GM12878 (cell line): Measurements from ENCODE around the gene DKKL1. TPM values are rescaled to one million over a fixed set of nuclear protein-coding genes. Genes with fewer than 3 reads are reported as not detected.
A peak's percentile ranks its signal among the peaks of the same experiment; 100 is the strongest.

Source experiments
- BRCA1 ChIP-seq: IDR thresholded peaks from 2 replicates; pipeline ENCODE4 v1.6.1; 2011; ENCODE audit warnings: low read depth, low read length, improper control_type of control experiment
- CEBPB ChIP-seq, 2 experiments: fragments of 150-350 bp in 1 of 2; IDR thresholded peaks; 2 replicates each; pipeline ENCODE4 v1.6.1; 2012 to 2014; ENCODE audit warnings: low read depth in 2 of 2, low read length in 2 of 2, borderline replicate concordance in 1 of 2, inconsistent platforms in 1 of 2
- CHD1 ChIP-seq: IDR thresholded peaks from 2 replicates; pipeline ENCODE4 v1.6.1; 2012; ENCODE audit warnings: low read depth, low read length, improper control_type of control experiment
- ESRRA ChIP-seq: IDR thresholded peaks from 2 replicates; pipeline ENCODE4 v1.6.1; 2012; ENCODE audit warnings: mild to moderate bottlenecking, low read length, improper control_type of control experiment
- ETV6 ChIP-seq, 2 experiments: fragments of 450-650 bp in 1 of 2; IDR thresholded peaks in 1 of 2; conservative IDR thresholded peaks in 1 of 2; 2 replicates each; pipeline ENCODE4 v1.6.1; 2014; ENCODE audit warnings: antibody characterized with exemption in 1 of 2, borderline replicate concordance in 1 of 2, low read depth in 1 of 2, mild to moderate bottlenecking in 1 of 2, moderate library complexity in 1 of 2
- FOXK2 ChIP-seq: fragments of 450-650 bp; IDR thresholded peaks from 2 replicates; pipeline ENCODE4 v1.6.1; 2017; ENCODE audit warnings: mild to moderate bottlenecking, moderate library complexity
- FOXM1 ChIP-seq: IDR thresholded peaks from 2 replicates; pipeline ENCODE4 v1.6.1; 2012; ENCODE audit warnings: low read depth, mild to moderate bottlenecking, inconsistent platforms, low read length, moderate library complexity
- HDAC2 ChIP-seq: fragments of 200-600 bp; sonication (generic); IDR thresholded peaks from 2 replicates; pipeline ENCODE4 v1.6.1; 2017
- KDM1A ChIP-seq: fragments of 200-600 bp; sonication (generic); IDR thresholded peaks from 2 replicates; pipeline ENCODE4 v1.6.1; 2016; ENCODE audit warnings: borderline replicate concordance
- MYB ChIP-seq: fragments of 150-350 bp; IDR thresholded peaks from 2 replicates; pipeline ENCODE4 v1.6.1; 2014; ENCODE audit warnings: mild to moderate bottlenecking, low read depth, low read length, borderline replicate concordance
- NR2C1 ChIP-seq: fragments of 450-650 bp; IDR thresholded peaks from 2 replicates; pipeline ENCODE4 v1.6.1; 2017; ENCODE audit warnings: antibody characterized with exemption, mild to moderate bottlenecking, moderate library complexity
- NR2F1 ChIP-seq: fragments of 450-650 bp; conservative IDR thresholded peaks from 2 replicates; pipeline ENCODE4 v1.6.1; 2017; ENCODE audit warnings: mild to moderate bottlenecking
- POLR2AphosphoS5 ChIP-seq: IDR thresholded peaks from 2 replicates; pipeline ENCODE4 v1.6.1; 2011; ENCODE audit warnings: mild to moderate bottlenecking, low read length, inconsistent platforms
- RB1 ChIP-seq: fragments of 450-650 bp; formaldehyde crosslinking; IDR thresholded peaks from 2 replicates; pipeline ENCODE4 v1.6.1; 2017; ENCODE audit warnings: mild to moderate bottlenecking, borderline replicate concordance
- SMAD5 ChIP-seq: IDR thresholded peaks from 2 replicates; pipeline ENCODE4 v1.6.1; 2016; ENCODE audit warnings: antibody characterized with exemption, low read depth
- ZSCAN29 ChIP-seq: fragments of 450-650 bp; IDR thresholded peaks from 2 replicates; pipeline ENCODE4 v1.6.1; 2017; ENCODE audit warnings: mild to moderate bottlenecking, moderate library complexity
- polyA plus RNA-seq, 11 experiments: library from polyadenylated mRNA; depleted of rRNA in 4 of 11; unstranded in 6 of 11; stranded (reverse) in 5 of 11; fragments of >200 nt; fragmentation: Nextera tagmentation in 4 of 11; fragmentation: Illumina TruSeq in 1 of 11; extraction: Ambion mirVana in 4 of 11; extraction: Trizol in 1 of 11; gene quantifications; 1 replicate in 1 of 11; 2 replicates in 10 of 11; pipeline versions ENCODE4 v1.2.1 to v1.2.3, GENCODE V29; 2011 to 2016; ENCODE audit warnings: inconsistent platforms in 2 of 11, missing spikeins in 2 of 11, low read depth in 1 of 11
- total RNA-seq, 4 experiments: library from RNA; depleted of rRNA in 3 of 4; stranded (reverse); fragments of >200 nt in 3 of 4; fragmentation: Illumina TruSeq in 1 of 4; extraction: Trizol in 1 of 4; gene quantifications; 2 replicates each; pipeline versions ENCODE4 v1.2.1 to v1.2.3, GENCODE V29; 2013 to 2021
- TF ChIP-seq, protein P1 (sequence below): IDR thresholded peaks from 2 replicates; pipeline ENCODE4 v1.6.1; 2012; ENCODE audit warnings: low read depth, low read length, improper control_type of control experiment
- TF ChIP-seq, protein P2 (sequence below): fragments of 450-650 bp; IDR thresholded peaks from 2 replicates; pipeline ENCODE4 v1.6.1; 2017; ENCODE audit warnings: mild to moderate bottlenecking, moderate library complexity
- TF ChIP-seq, protein P3 (sequence below): fragments of 450-650 bp; formaldehyde crosslinking; IDR thresholded peaks from 2 replicates; pipeline ENCODE4 v1.5.0; 2022; ENCODE audit warnings: mild to moderate bottlenecking, missing genetic modification characterization
- TF ChIP-seq, protein P4 (sequence below): IDR thresholded peaks from 2 replicates; pipeline ENCODE4 v1.6.1; 2012; ENCODE audit warnings: mild to moderate bottlenecking, low read depth, low read length

Gene DKKL1
- total and polyA plus RNA-seq, 10 of the 15 experiments (the other 5 are each of a cell fraction or from before 2014, with no cell fraction given) = not detected

DNA sequence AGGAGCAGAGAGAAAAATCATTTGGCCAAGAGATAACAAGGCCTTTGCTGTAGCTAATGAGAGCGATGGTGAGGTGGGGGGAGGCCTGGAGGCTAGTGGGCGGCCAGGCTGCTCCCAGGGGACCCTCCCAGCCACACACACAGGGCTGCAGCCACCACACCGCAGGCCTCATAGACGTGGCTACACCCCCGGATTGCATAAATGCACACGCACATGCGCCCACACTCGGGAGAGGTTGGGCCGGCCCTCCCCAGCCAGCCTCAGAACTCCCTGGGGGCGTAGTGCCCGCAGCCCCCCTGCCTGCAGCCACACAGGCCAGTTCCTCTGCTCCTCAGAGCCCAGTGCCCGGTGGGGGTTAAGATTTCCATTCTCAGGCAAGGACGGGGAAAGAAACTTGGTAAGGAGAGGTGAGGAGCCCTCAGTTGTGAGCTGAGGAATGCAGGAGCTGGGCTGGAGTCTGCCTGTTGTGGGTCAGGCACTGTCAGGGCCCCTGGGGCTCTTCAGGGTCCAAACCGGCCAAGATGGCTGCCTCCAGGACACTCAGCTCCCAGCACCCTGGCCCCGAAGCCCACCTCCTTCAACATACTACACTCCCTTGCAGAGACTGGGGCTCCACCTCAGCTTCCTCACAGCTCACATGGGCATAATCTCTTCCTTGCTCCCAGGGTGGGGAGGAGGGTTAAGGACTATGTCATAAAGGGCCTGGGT, 51.6 kb downstream of the DKKL1 start (continued):
- TF ChIP-seq HDAC2 (no peak), MYB (no peak), CEBPB (IDR thresholded peaks at IDR 0.05; ENCODE audit: borderline replicate concordance in 1 of 2, low read depth in 2 of 2, low read length in 2 of 2) (no peak), ESRRA (no peak), NR2C1 (no peak), FOXM1 (peak; percentile 66; the same call in 1 of the 2 replicates), BRCA1 (no peak), POLR2AphosphoS5 (no peak), RB1 (peak; percentile 93; the same call in 1 of the 2 replicates), SMAD5 (no peak), KDM1A (no peak), CHD1 (no peak), ZSCAN29 (peak; percentile 74; the same call in 1 of the 2 replicates), ETV6 (conservative IDR thresholded peaks at IDR 0.05 in 1 of 2, IDR thresholded peaks at IDR 0.05 in 1 of 2; ENCODE audit: borderline replicate concordance in 1 of 2, low read depth in 1 of 2) (no peak), NR2F1 (peak; percentile 87), FOXK2 (no peak)
- TF ChIP-seq, protein P1, sequence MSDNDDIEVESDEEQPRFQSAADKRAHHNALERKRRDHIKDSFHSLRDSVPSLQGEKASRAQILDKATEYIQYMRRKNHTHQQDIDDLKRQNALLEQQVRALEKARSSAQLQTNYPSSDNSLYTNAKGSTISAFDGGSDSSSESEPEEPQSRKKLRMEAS = no peak
- TF ChIP-seq, protein P2, sequence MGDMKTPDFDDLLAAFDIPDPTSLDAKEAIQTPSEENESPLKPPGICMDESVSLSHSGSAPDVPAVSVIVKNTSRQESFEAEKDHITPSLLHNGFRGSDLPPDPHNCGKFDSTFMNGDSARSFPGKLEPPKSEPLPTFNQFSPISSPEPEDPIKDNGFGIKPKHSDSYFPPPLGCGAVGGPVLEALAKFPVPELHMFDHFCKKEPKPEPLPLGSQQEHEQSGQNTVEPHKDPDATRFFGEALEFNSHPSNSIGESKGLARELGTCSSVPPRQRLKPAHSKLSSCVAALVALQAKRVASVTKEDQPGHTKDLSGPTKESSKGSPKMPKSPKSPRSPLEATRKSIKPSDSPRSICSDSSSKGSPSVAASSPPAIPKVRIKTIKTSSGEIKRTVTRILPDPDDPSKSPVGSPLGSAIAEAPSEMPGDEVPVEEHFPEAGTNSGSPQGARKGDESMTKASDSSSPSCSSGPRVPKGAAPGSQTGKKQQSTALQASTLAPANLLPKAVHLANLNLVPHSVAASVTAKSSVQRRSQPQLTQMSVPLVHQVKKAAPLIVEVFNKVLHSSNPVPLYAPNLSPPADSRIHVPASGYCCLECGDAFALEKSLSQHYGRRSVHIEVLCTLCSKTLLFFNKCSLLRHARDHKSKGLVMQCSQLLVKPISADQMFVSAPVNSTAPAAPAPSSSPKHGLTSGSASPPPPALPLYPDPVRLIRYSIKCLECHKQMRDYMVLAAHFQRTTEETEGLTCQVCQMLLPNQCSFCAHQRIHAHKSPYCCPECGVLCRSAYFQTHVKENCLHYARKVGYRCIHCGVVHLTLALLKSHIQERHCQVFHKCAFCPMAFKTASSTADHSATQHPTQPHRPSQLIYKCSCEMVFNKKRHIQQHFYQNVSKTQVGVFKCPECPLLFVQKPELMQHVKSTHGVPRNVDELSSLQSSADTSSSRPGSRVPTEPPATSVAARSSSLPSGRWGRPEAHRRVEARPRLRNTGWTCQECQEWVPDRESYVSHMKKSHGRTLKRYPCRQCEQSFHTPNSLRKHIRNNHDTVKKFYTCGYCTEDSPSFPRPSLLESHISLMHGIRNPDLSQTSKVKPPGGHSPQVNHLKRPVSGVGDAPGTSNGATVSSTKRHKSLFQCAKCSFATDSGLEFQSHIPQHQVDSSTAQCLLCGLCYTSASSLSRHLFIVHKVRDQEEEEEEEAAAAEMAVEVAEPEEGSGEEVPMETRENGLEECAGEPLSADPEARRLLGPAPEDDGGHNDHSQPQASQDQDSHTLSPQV = peak; percentile 78
- TF ChIP-seq, protein P3, sequence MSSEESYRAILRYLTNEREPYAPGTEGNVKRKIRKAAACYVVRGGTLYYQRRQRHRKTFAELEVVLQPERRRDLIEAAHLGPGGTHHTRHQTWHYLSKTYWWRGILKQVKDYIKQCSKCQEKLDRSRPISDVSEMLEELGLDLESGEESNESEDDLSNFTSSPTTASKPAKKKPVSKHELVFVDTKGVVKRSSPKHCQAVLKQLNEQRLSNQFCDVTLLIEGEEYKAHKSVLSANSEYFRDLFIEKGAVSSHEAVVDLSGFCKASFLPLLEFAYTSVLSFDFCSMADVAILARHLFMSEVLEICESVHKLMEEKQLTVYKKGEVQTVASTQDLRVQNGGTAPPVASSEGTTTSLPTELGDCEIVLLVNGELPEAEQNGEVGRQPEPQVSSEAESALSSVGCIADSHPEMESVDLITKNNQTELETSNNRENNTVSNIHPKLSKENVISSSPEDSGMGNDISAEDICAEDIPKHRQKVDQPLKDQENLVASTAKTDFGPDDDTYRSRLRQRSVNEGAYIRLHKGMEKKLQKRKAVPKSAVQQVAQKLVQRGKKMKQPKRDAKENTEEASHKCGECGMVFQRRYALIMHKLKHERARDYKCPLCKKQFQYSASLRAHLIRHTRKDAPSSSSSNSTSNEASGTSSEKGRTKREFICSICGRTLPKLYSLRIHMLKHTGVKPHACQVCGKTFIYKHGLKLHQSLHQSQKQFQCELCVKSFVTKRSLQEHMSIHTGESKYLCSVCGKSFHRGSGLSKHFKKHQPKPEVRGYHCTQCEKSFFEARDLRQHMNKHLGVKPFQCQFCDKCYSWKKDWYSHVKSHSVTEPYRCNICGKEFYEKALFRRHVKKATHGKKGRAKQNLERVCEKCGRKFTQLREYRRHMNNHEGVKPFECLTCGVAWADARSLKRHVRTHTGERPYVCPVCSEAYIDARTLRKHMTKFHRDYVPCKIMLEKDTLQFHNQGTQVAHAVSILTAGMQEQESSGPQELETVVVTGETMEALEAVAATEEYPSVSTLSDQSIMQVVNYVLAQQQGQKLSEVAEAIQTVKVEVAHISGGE = no peak
- TF ChIP-seq, protein P4, sequence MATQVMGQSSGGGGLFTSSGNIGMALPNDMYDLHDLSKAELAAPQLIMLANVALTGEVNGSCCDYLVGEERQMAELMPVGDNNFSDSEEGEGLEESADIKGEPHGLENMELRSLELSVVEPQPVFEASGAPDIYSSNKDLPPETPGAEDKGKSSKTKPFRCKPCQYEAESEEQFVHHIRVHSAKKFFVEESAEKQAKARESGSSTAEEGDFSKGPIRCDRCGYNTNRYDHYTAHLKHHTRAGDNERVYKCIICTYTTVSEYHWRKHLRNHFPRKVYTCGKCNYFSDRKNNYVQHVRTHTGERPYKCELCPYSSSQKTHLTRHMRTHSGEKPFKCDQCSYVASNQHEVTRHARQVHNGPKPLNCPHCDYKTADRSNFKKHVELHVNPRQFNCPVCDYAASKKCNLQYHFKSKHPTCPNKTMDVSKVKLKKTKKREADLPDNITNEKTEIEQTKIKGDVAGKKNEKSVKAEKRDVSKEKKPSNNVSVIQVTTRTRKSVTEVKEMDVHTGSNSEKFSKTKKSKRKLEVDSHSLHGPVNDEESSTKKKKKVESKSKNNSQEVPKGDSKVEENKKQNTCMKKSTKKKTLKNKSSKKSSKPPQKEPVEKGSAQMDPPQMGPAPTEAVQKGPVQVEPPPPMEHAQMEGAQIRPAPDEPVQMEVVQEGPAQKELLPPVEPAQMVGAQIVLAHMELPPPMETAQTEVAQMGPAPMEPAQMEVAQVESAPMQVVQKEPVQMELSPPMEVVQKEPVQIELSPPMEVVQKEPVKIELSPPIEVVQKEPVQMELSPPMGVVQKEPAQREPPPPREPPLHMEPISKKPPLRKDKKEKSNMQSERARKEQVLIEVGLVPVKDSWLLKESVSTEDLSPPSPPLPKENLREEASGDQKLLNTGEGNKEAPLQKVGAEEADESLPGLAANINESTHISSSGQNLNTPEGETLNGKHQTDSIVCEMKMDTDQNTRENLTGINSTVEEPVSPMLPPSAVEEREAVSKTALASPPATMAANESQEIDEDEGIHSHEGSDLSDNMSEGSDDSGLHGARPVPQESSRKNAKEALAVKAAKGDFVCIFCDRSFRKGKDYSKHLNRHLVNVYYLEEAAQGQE = no peak
